Tibial artery (tissue), 4 donors: Measurements from ENCODE around the gene IL12B.

Source experiments
- DNase-seq, 2 donors: peaks; one replicate each; pipeline ENCODE4 v3.0.0-alpha.2; 2019
- H3K27ac ChIP-seq, 2 donors: fragments of 200-600 bp; sonication (generic) in 1 of 2; 1 replicate in 1 of 2; 2 replicates in 1 of 2; pipeline ENCODE4 v1.5.1; 2018 to 2019; ENCODE audit warnings: mild to moderate bottlenecking in 1 of 2
- H3K27me3 ChIP-seq, 2 donors: fragments of 200-600 bp; sonication (generic) in 1 of 2; one replicate each; pipeline versions ENCODE4 v1.5.1 to v1.6.0; 2016 to 2019
- H3K36me3 ChIP-seq, 3 donors: fragments of 200-600 bp; sonication (generic) in 2 of 3; one replicate each; pipeline ENCODE4 v1.5.1; 2016 to 2019; ENCODE audit warnings: mild to moderate bottlenecking in 2 of 3
- H3K4me1 ChIP-seq, 4 donors: fragments of 200-600 bp; sonication (generic) in 2 of 4; 1 replicate in 3 of 4; 2 replicates in 1 of 4; pipeline ENCODE4 v1.5.1; 2016 to 2019
- H3K4me3 ChIP-seq, 2 donors: fragments of 200-600 bp; sonication (generic) in 1 of 2; 1 replicate in 1 of 2; 2 replicates in 1 of 2; pipeline ENCODE4 v1.5.1; 2018 to 2019; ENCODE audit warnings: mild to moderate bottlenecking in 2 of 2
- H3K9me3 ChIP-seq, 3 donors: fragments of 200-600 bp; sonication (generic) in 1 of 3; one replicate each; pipeline ENCODE4 v1.5.1; 2016 to 2019
- intact Hi-C: fragments of 100-400 bp; cut with DNase I; formaldehyde crosslinking; loops from one replicate; pipeline ENCODE4 v1.15.0; 2023; ENCODE audit warnings: low total_unique reads
- TF ChIP-seq, protein P1 (sequence below), 2 experiments: fragments of 200-600 bp in 1 of 2; fragments of 450-650 bp in 1 of 2; IDR thresholded peaks; one replicate each; pipeline ENCODE4 v1.5.1; 2017 to 2019; ENCODE audit warnings: antibody characterized with exemption in 2 of 2, mild to moderate bottlenecking in 1 of 2, moderate library complexity in 1 of 2

Gene IL12B

DNA sequence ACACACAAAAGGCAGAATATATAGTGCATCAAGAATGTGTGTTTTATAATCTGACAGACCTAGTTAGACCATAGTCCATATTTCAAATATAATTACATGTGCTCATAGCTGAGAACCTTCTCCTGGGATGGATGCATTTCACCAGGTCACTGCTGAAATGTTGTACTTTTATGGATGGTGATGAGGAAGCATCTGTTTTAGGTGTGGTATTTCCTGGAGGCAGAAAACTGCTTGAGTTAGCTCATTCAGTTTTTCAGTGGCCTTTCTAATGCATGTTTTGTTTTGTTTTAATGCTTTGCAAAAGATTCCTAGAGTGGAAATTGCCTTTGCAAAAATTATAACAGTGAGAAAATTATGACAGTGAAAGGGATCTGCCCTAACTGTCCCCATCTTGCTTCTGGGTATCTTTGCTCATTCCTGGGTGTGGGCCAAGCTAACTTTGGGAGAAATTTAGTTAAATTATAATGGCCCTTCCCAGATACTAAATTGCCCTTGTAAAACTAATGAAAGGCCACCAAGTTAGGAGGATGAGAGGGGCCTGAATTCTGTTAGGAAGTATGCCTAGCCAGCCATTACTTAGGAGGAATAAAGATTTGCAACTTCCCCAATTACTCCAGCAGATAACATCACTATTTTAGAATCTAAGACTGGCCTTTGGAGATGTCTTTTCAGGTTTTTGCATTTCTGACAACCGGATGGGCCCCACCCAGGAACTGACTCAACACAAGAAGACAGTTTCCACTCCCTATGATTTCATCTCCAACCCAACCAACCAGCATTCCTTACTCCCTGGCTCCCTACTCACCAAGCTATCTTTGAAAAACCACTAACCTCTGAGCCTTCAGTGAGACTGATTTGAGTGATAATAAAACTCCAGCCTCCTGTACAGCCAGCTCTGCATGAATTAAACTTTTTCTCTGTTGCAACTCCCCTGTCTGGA, 7.0 kb upstream of the IL12B start:
- no peak for DNase-seq
- TF ChIP-seq, protein P1, sequence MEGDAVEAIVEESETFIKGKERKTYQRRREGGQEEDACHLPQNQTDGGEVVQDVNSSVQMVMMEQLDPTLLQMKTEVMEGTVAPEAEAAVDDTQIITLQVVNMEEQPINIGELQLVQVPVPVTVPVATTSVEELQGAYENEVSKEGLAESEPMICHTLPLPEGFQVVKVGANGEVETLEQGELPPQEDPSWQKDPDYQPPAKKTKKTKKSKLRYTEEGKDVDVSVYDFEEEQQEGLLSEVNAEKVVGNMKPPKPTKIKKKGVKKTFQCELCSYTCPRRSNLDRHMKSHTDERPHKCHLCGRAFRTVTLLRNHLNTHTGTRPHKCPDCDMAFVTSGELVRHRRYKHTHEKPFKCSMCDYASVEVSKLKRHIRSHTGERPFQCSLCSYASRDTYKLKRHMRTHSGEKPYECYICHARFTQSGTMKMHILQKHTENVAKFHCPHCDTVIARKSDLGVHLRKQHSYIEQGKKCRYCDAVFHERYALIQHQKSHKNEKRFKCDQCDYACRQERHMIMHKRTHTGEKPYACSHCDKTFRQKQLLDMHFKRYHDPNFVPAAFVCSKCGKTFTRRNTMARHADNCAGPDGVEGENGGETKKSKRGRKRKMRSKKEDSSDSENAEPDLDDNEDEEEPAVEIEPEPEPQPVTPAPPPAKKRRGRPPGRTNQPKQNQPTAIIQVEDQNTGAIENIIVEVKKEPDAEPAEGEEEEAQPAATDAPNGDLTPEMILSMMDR (IDR thresholded peaks at IDR 0.05), result no peak
- no peaks in the 10 kb centered on the region for H3K36me3 ChIP-seq
- H3K9me3 ChIP-seq, result no peaks in the 10 kb centered on the region
- no peak overlapping the region for H3K27ac ChIP-seq
- H3K4me3 ChIP-seq, result no peak overlapping the region
- intact Hi-C loops, result no loop called here
- peaks cover 0 to 4% (median 0%) of the 10 kb centered on the region in 4 donors for H3K4me1 ChIP-seq
- no peaks in the 10 kb centered on the region for H3K27me3 ChIP-seq

GRCh38 chr5:159336586-159336985, 6.3 kb upstream of the IL12B start:
- H3K9me3 ChIP-seq, result no peaks in the 10 kb centered on the region
- no peak overlapping the region for H3K27ac ChIP-seq
- no peaks in the 10 kb centered on the region for H3K36me3 ChIP-seq
- intact Hi-C loops, result no loop called here
- DNase-seq, result no peak
- peaks cover 0 to 3% (median 2%) of the 10 kb centered on the region in 4 donors for H3K4me1 ChIP-seq
- TF ChIP-seq, protein P1 (IDR thresholded peaks at IDR 0.05), result no peak
- H3K27me3 ChIP-seq, result peaks cover 0 to 2% of the 10 kb centered on the region in 2 donors
- H3K4me3 ChIP-seq, result no peak overlapping the region

DNA sequence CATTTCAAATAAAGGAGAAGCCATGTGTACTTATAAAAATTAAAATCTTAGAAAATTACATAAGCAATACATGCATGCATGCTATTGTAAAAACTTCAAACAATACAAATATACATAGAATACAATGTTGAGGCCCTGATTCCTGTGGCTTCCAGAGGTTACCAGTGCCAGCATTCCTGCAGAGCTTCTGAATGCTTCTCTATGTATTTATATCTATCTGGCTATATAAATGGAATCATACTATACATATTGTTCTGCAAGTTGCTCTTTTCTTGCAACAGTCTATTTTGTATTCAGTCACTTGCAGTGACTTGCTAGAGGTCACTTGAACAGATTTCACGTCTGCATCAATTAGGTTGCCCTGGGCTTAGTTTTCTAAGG, 3.2 kb upstream of the IL12B start:
- H3K27me3 ChIP-seq, result peaks cover 0 to 18% of the 10 kb centered on the region in 2 donors
- no peak overlapping the region for H3K27ac ChIP-seq
- no peak for DNase-seq
- TF ChIP-seq, protein P1 (IDR thresholded peaks at IDR 0.05), result no peak
- H3K36me3 ChIP-seq, result no peaks in the 10 kb centered on the region
- H3K4me1 ChIP-seq, result peaks cover 0 to 11% (median 8%) of the 10 kb centered on the region in 4 donors
- no peaks in the 10 kb centered on the region for H3K9me3 ChIP-seq
- H3K4me3 ChIP-seq, result no peak overlapping the region
- intact Hi-C loops, result no loop called here

DNA sequence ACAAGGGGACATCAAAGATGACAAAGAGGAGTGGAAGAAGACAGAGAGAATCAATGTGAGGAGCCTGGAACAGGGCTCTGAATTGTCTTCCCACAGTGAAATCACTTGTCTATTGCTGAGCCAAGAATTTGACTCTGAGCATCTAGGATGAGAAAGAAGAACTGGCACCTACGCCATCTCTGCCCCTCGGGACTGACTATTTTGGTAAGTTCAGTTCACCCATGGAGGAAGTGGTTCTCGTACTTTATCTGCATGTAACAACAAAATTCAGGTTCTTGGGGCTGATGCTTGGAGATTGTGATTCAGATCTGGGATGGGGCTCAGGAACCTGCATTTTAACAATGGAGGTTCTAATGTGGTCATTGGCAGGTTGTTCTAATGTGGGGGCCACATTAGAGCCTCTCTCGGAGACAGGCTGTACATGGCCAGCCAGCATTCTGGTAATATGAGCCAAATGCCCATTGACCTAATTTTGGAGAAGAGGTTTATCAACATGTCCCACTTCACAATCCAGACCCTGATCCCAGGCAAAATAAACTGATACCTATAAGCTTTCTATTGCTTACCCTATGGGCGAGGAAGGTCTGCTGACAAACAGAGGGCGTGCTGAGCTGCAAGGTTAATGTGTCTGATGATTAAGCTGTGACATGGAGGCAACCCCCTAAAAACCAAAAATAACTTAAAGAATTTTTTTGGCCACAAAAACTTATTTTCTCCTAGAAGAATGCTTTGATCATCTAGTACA, 2.7 kb upstream of the IL12B start:
- intact Hi-C loops, result no loop called here

More for the DNA sequence above, 2.7 kb upstream of the IL12B start:
- peaks cover 0 to 11% (median 8%) of the 10 kb centered on the region in 4 donors for H3K4me1 ChIP-seq
- no peaks in the 10 kb centered on the region for H3K36me3 ChIP-seq
- peaks cover 0 to 23% of the 10 kb centered on the region in 2 donors for H3K27me3 ChIP-seq
- H3K27ac ChIP-seq, result no peak overlapping the region
- DNase-seq, result no peak
- TF ChIP-seq, protein P1 (IDR thresholded peaks at IDR 0.05), result no peak
- no peaks in the 10 kb centered on the region for H3K9me3 ChIP-seq
- no peak overlapping the region for H3K4me3 ChIP-seq
